SH-SY5Y (cell line): ENCODE results near the gene PTPRM.

Experiments used
- GATA2 ChIP-seq: IDR thresholded peaks from 2 replicates; pipeline ENCODE4 v1.6.1; 2011; ENCODE audit warnings: mild to moderate bottlenecking, low read depth, low read length
- GATA3 ChIP-seq: IDR thresholded peaks from 2 replicates; pipeline ENCODE4 v1.6.1; 2011; ENCODE audit warnings: low read depth, mild to moderate bottlenecking, low read length, moderate library complexity

DNA sequence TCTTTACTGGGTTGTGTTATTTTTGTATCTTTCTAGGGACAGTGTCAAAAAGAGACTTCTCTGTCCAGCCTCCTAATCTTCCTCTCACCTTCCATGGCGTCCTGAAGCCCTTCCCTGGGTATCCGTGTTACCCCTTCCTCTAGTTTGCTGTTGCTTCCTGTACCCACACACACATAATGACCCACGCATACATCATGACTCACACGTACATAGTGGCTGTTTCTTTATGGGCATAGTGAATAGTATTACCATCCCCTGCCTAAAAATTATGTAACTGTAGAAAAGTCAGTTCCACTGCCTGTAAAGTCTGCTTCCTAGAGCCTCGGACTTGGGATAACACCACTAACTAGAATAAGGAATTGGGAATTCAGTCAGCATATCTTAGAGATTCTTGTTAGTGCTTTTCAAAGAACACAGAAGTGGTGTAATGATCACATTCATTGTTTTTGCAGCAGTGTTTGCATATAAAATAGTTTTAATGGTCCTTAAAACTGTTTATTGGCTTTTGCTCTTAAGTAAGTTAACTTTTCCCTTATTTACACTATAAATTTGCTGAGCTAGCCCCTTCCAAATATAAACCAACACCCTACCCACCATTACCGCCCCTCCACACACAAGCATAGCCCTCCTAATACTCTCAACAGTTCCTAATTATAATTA, 733.8 kb downstream of the PTPRM start:
- TF ChIP-seq GATA3 (no peak), GATA2 (no peak)
